ENCODE data around the gene HAUS8.
"Not testable (repeated sequence)": the region's sequence is repeated elsewhere in the genome, so short reads cannot be mapped to it uniquely, and the experiment has no call there.

Gene HAUS8

DNA sequence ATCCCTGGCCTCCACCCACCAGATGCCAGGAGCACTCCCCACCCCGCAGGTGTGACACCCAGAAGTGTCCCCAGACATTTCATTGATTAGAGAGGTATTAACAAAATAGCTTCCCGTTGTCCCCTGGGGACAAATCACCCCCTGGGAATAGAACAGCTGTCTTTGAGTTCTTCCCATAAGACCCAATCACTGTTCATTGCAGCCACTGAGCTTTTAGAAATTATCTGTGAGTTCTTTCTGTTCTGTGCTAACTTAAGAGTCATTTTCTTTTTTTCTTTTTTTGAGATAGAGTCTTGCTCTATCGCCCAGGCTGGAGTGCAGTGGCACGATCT lies 33.2 kb upstream of the HAUS8 start:
- H3K36me3 Mint-ChIP-seq = peaks cover 67% of the 10 kb centered on the region
- no peak for ATAC-seq
- peaks cover 97% of the 10 kb centered on the region for H3K4me1 Mint-ChIP-seq
- no peaks in the 10 kb centered on the region for H3K27me3 Mint-ChIP-seq
- no peaks in the 10 kb centered on the region for H3K9me3 Mint-ChIP-seq
- peak overlapping the region; percentile 2 for H3K4me3 Mint-ChIP-seq
- H3K27ac Mint-ChIP-seq = peak overlapping the region; percentile 96

- H3K27ac Mint-ChIP-seq = peak overlapping the region; percentile 96
- peaks cover 67% of the 10 kb centered on the region for H3K36me3 Mint-ChIP-seq
- H3K4me1 Mint-ChIP-seq = peaks cover 97% of the 10 kb centered on the region
- H3K9me3 Mint-ChIP-seq = no peaks in the 10 kb centered on the region
- peak overlapping the region; percentile 2 for H3K4me3 Mint-ChIP-seq
- no peaks in the 10 kb centered on the region for H3K27me3 Mint-ChIP-seq
- ATAC-seq = no peak
Observed at GRCh38 chr19:17107546-17108452, 32.5 kb upstream of the HAUS8 start.

DNA sequence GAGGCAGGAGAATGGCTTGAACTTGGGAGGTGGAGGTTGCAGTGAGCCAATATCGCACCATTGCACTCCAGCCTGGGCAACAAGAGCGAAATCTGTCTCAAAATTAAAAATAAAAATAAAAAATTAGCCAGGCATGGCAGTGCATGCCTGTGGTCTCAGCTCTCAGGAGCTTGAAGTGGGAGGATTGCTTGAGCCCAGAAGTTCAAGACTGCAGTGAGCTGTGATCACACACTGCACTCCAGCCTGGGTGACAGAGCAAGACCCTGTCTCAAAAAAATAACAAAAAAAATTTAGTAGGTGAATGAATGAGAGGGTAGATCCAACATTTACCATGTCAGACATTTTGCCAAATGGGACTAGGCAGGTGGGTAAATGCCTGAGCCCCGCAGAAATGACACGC lies 31.7 kb upstream of the HAUS8 start:
- not testable (repeated sequence) for H3K27me3 Mint-ChIP-seq, H3K9me3 Mint-ChIP-seq, H3K4me3 Mint-ChIP-seq, ATAC-seq
- peaks cover 97% of the 10 kb centered on the region for H3K4me1 Mint-ChIP-seq
- H3K36me3 Mint-ChIP-seq = peaks cover 70% of the 10 kb centered on the region
- H3K27ac Mint-ChIP-seq = peak overlapping the region; percentile 96

DNA sequence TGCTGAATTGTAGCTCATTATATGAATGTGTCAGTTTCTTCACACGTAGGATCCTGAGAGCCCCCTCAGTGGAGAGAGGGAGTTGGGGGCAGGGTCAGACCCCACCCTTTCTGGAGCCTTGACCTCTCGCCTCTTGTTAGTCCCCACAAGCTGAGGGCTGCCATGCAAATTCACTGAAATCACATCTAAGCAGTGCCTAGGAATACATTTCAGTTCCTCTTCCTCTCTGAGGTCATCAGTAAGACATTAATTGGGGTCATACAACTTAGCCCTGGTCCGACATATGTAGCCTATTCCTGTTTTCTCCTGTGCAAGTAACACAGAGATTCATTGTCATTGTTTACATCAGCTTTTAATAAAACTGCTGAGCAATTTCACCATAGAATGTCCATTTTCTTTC lies 30.3 kb upstream of the HAUS8 start:
- Mint-ChIP-seq H3K4me1 (peaks cover 93% of the 10 kb centered on the region), H3K27ac (peak overlapping the region; percentile 96), H3K36me3 (peaks cover 66% of the 10 kb centered on the region), H3K4me3 (peak overlapping the region; percentile 56), H3K9me3 (no peaks in the 10 kb centered on the region), H3K27me3 (no peaks in the 10 kb centered on the region)
- peak; percentile 38 for ATAC-seq

GRCh38 chr19:17104679-17105078 lies 29.4 kb upstream of the HAUS8 start:
- Mint-ChIP-seq H3K4me3 (peak overlapping the region; percentile 72), H3K27me3 (no peaks in the 10 kb centered on the region), H3K9me3 (no peaks in the 10 kb centered on the region), H3K4me1 (peaks cover 88% of the 10 kb centered on the region), H3K36me3 (peaks cover 60% of the 10 kb centered on the region), H3K27ac (peak overlapping the region; percentile 96)
- ATAC-seq = no peak

DNA sequence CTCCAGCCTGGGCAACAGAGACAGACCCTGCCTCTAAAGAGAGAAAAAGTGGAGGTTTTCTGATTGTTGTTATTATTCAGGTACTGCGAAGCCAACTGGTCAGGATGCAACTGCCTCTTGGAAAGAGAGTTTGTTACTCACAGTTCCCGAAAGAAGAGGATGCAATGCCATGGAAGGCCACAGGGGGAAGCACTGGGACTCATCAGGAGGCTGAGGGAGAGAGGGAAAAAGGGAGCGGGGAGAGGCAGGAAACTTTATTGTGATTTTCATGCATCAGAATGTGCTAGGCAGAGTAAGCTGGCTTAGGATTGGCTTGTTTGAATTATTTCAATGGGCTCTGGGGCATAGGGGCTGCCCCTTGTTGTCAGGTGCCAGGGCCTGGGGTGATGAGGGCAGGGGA lies 27.9 kb upstream of the HAUS8 start:
- H3K36me3 Mint-ChIP-seq = peaks cover 63% of the 10 kb centered on the region
- no peak for ATAC-seq
- H3K4me3 Mint-ChIP-seq = no peak overlapping the region

DNA sequence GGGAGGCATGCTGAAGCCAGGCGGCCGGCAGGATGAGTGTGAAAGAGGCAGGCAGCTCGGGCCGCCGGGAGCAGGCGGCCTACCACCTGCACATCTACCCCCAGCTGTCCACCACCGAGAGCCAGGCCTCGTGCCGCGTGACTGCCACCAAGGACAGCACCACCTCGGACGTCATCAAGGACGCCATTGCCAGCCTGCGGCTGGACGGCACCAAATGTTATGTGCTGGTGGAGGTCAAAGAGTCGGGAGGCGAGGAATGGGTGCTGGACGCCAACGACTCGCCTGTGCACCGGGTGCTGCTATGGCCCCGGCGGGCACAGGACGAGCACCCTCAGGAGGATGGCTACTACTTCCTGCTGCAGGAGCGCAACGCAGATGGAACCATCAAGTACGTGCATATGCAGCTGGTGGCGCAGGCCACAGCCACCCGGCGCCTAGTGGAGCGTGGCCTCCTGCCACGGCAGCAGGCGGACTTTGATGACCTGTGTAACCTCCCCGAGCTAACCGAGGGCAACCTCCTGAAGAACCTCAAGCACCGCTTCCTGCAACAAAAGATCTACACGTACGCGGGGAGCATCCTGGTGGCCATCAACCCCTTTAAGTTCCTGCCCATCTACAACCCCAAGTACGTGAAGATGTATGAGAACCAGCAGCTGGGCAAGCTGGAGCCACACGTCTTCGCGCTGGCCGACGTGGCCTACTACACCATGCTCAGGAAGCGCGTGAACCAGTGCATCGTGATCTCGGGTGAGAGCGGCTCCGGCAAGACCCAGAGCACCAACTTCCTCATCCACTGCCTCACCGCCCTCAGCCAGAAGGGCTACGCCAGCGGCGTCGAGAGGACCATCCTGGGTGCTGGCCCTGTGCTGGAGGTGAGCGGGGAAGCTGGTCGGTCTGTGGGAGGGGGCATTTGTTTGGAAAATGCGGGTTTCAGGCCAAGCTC lies 26.7 kb upstream of the HAUS8 start:
- H3K9me3 Mint-ChIP-seq = no peaks in the 10 kb centered on the region
- peaks cover 59% of the 10 kb centered on the region for H3K36me3 Mint-ChIP-seq
- ATAC-seq = peak; percentile 84
- H3K27ac Mint-ChIP-seq = peak overlapping the region; percentile 96
- H3K27me3 Mint-ChIP-seq = no peaks in the 10 kb centered on the region
- peak overlapping the region; percentile 12 for H3K4me3 Mint-ChIP-seq
- peaks cover 76% of the 10 kb centered on the region for H3K4me1 Mint-ChIP-seq

More for the DNA sequence above, 27.9 kb upstream of the HAUS8 start:
- peaks cover 86% of the 10 kb centered on the region for H3K4me1 Mint-ChIP-seq
- peak overlapping the region; percentile 96 for H3K27ac Mint-ChIP-seq
- no peaks in the 10 kb centered on the region for H3K27me3 Mint-ChIP-seq
- H3K9me3 Mint-ChIP-seq = no peaks in the 10 kb centered on the region

- Mint-ChIP-seq H3K9me3 (no peaks in the 10 kb centered on the region), H3K36me3 (peaks cover 55% of the 10 kb centered on the region), H3K4me1 (peaks cover 67% of the 10 kb centered on the region), H3K27me3 (no peaks in the 10 kb centered on the region), H3K4me3 (no peak overlapping the region), H3K27ac (peak overlapping the region; percentile 38)
- no peak for ATAC-seq
Observed at GRCh38 chr19:17098326-17098725, 23.1 kb upstream of the HAUS8 start.

DNA sequence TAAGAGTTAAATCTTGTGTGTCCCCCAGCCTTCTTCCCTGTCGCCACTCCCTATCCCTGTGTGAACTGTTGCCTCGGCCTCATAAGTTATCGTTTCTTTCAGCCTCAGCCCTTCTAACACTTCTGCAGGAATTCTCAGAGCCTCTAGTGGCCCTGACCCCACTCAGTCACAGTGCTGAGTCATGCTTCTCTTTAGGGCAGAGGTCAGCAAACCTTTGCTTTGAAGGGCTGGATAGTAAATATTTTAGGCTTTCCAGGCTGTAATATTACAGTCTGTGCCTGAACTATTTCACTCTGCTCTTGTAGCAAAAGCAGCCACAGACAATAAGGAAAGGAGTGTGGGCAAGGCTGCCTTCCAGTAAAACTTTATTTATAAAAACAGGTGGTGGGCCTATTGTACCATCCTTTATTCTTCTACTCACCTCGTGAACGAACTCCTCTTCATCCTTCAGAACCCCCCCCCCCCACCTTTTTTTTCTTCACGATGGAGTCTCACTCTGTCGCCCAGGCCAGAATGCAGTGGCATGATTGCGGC lies 22.4 kb upstream of the HAUS8 start:
- H3K27me3 Mint-ChIP-seq = no peaks in the 10 kb centered on the region
- no peak overlapping the region for H3K4me3 Mint-ChIP-seq
- H3K27ac Mint-ChIP-seq = no peak overlapping the region
- H3K9me3 Mint-ChIP-seq = no peaks in the 10 kb centered on the region
- H3K4me1 Mint-ChIP-seq = peaks cover 63% of the 10 kb centered on the region
- no peak for ATAC-seq
- H3K36me3 Mint-ChIP-seq = peaks cover 48% of the 10 kb centered on the region

DNA sequence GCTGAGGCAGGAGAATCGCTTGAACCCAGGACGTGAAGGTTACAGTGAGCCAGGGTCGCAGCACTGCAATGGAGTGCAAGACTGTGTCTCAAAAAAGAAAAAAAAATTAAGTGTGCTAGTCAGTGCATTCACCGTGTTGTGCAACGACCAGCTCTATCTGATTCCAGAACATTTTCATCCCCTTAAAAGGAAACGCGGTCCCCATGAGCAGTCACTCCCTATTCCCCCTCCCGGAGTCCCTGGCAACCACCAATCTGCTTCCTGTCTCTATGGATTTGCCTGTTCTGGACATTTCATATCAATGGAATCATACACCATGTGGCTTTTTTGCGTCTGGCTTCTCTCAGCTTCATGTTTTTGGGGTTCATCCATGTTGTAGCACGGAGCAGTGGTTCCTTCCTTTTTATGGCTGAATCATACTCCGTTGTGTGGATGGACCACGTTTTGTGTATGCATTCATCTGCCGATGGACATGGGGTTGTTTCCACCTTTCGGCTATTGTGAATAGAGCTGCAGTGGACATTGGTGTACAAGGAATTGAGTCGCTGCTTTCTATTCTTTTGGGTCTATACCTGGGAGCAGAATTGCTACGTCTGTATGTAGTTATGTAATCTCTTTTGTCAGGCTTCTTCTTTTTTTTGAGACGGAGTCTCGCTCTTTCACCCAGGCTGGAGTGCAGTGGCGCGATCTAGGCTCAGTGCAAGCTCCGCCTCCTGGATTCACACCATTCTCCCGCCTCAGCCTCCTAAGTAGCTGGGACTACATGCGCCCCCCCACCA lies 20.1 kb upstream of the HAUS8 start:
- Mint-ChIP-seq H3K36me3 (peaks cover 39% of the 10 kb centered on the region), H3K27me3 (no peaks in the 10 kb centered on the region), H3K9me3 (no peaks in the 10 kb centered on the region), H3K27ac (no peak overlapping the region), H3K4me1 (peaks cover 63% of the 10 kb centered on the region), H3K4me3 (no peak overlapping the region)
- ATAC-seq = no peak

DNA sequence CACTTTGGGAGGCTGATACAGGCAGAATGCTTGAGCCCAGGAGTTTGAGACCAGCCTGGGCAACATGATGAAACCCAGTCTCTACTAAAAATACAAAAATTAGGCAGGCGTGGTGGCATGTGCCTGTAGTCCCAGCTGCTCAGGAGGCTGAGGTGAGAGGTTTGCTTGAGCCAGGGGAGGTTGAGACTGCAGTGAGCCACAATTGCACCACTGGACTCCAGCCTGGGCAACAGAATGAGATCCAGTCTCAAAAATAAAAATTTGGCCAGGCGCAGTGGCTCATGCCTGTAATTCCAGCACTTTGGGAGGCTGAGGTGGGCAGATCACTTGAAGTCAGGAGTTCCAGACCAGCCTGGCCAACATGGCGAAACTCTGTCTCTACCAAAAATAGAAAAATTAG lies 19.4 kb upstream of the HAUS8 start:
- H3K9me3 Mint-ChIP-seq, ATAC-seq, H3K27ac Mint-ChIP-seq, H3K27me3 Mint-ChIP-seq, H3K4me3 Mint-ChIP-seq: not testable (repeated sequence)
- Mint-ChIP-seq H3K36me3 (peaks cover 44% of the 10 kb centered on the region), H3K4me1 (peaks cover 68% of the 10 kb centered on the region)

DNA sequence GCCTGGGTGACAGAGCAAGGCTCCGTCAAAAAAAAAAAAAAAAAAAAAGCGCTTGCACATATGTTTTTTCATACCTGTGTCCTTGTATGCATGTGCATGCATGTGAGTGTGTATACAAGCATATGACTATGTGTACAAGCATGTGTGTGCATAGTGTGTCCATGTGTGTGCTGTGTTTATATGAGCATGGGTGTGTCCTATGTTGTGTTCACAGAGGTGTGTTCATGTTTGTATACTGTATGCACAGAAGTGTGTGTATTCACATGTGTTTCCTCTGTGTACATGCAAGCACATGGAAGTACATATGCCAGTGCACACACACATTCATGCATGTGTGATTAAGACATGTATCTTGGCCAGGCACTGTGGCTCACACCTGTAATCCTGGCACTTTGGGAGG lies 17.4 kb upstream of the HAUS8 start:
- Mint-ChIP-seq H3K27ac (no peak overlapping the region), H3K36me3 (peaks cover 42% of the 10 kb centered on the region), H3K4me1 (peaks cover 70% of the 10 kb centered on the region), H3K9me3 (no peaks in the 10 kb centered on the region), H3K27me3 (no peaks in the 10 kb centered on the region), H3K4me3 (no peak overlapping the region)
- ATAC-seq = no peak

- H3K4me1 Mint-ChIP-seq = peaks cover 74% of the 10 kb centered on the region
- peak overlapping the region; percentile 80 for H3K27ac Mint-ChIP-seq
Observed at GRCh38 chr19:17091758-17092333, 16.6 kb upstream of the HAUS8 start.

GRCh38 chr19:17090583-17090982 lies 15.3 kb upstream of the HAUS8 start:
- Mint-ChIP-seq H3K36me3 (peaks cover 46% of the 10 kb centered on the region), H3K27ac (peak overlapping the region; percentile 80), H3K9me3 (no peaks in the 10 kb centered on the region), H3K27me3 (no peaks in the 10 kb centered on the region), H3K4me3 (peak overlapping the region; percentile 6), H3K4me1 (peaks cover 77% of the 10 kb centered on the region)
- peak; percentile 87 for ATAC-seq

More at GRCh38 chr19:17091758-17092333, 16.6 kb upstream of the HAUS8 start:
- Mint-ChIP-seq H3K36me3 (peaks cover 46% of the 10 kb centered on the region), H3K27me3 (no peaks in the 10 kb centered on the region), H3K9me3 (no peaks in the 10 kb centered on the region), H3K4me3 (no peak overlapping the region)
- ATAC-seq = peak; percentile 84
